ENCODE results near the gene SPDYE2.
"Not testable (repeated sequence)": the region's sequence is repeated elsewhere in the genome, so short reads cannot be mapped to it uniquely, and the experiment has no call there.

DNA sequence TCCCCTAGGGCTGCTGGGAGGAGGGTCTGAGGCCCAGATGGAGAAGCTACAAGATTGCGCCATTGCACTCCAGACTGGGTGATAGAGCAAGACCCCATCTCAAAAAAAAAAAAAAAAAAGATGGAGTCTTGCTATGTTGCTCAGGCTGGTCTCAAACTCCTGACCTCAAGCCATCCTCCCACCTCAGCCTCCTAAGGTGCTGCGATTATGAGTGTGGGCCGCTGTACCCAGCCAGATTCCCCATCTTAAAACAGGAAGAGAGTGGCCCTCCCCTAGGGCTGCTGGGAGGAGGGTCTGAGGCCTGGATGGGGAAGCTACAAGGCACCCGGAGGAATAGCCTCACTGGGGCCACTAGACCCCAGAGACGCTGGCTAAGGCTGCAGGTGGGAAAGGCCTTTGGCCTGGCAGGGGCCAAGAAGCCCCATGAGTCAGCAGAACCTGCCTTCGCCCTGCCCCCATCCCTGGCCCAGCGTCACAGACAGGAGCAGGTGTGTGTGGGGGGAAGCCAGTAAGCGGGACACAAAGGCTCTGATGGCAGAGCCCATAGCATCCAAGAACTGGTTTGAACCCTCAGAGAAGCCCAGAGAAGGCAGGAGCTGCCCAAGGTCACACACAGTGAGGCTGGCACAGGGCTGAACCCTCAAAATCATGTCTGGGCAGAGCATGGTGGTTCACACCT lies 43.5 kb upstream of the SPDYE2 start:
- not testable (repeated sequence) for TF ChIP-seq CTCF, MAX (IDR thresholded peaks at IDR 0.05)

Measured in A549 (cell line).